ENCODE results near the gene SLC16A2.
"Not testable (repeated sequence)": the region's sequence is repeated elsewhere in the genome, so short reads cannot be mapped to it uniquely, and the experiment has no call there.

DNA sequence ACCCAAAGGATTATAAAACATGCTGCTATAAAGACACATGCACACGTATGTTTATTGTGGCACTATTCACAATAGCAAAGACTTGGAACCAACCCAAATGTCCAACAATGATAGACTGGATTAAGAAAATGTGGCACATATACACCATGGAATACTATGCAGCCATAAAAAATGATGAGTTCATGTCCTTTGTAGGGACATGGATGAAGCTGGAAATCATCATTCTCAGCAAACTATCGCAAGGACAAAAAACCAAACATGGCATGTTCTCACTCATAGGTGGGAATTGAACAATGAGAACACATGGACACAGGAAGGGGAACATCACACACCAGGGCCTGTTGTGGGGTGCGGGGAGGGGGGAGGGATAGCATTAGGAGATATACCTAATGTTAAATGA lies 32.9 kb downstream of the SLC16A2 start:
- TF ChIP-seq CTCF (IDR thresholded peaks at IDR 0.05; ENCODE audit: borderline replicate concordance, extremely low read depth, low read length, poor library complexity, severe bottlenecking); EZH2 (IDR thresholded peaks at IDR 0.05; ENCODE audit: borderline replicate concordance, low read depth, low read length, severe bottlenecking): not testable (repeated sequence)

Measured in DND-41 (cell line).